DMS114 treated with DMSO at 0.1 percent for 48 hours (cell line): Measurements from ENCODE around the gene KIAA1671.

Source experiments
- DNase-seq: peaks from one replicate; lab custom pipeline; 2025; ENCODE audit not compliant: unreplicated experiment; lab: John Stamatoyannopoulos, UW

Gene KIAA1671

GRCh38 chr22:25109878-25110595, 157.5 kb downstream of the KIAA1671 start:
- no peak for DNase-seq

- no peak for DNase-seq
These were observed 158.0 kb downstream of the KIAA1671 start for GRCh38 chr22:25110596-25110845.

- DNase-seq, result peak; percentile 81
These were observed 158.5 kb downstream of the KIAA1671 start for GRCh38 chr22:25110846-25111578.

DNA sequence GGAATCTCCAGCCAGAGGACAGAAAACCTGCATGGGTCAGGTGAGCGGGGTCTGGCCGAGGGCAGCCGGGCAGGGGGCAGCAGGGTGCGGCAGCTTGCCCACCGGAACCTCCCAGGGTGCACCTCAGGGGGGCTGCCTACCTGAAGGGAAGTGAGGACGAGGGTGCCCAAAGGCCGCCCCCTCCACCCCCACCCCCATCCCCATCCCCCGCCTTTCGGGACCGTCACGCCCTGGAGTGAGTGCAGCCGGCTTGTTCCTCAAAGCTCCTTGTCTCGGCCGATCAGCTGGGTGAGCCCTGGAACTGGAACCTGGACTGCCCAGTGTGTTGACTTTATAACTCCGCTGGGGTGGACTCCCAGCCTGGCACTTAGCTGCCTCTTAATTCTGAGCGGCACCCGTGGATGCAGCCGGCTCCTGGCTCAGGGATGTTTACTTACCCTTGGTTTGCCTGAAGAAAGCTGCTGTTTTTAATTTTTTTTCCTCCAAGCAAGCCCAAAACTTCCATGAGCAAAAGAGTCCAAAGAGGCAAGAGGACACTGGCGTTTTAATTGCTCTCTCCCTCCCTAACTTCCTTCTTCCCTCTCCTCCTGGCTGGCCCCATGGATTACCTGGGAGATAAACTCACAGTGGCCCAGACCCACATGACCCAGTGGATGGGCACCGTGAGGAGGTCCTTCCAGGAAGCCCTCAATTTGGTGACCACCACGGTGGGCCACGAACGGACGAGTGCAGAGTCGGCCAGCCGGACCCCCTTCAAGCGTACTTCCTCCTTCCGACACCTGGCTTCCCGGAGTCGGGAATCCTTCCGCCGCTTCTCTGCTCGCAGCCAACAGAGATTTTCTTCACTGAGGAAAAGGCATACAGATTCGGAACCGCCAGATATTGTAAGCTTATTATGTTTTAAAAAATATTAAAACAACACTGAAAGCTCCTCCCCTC, 159.3 kb downstream of the KIAA1671 start:
- DNase-seq, result no peak

DNA sequence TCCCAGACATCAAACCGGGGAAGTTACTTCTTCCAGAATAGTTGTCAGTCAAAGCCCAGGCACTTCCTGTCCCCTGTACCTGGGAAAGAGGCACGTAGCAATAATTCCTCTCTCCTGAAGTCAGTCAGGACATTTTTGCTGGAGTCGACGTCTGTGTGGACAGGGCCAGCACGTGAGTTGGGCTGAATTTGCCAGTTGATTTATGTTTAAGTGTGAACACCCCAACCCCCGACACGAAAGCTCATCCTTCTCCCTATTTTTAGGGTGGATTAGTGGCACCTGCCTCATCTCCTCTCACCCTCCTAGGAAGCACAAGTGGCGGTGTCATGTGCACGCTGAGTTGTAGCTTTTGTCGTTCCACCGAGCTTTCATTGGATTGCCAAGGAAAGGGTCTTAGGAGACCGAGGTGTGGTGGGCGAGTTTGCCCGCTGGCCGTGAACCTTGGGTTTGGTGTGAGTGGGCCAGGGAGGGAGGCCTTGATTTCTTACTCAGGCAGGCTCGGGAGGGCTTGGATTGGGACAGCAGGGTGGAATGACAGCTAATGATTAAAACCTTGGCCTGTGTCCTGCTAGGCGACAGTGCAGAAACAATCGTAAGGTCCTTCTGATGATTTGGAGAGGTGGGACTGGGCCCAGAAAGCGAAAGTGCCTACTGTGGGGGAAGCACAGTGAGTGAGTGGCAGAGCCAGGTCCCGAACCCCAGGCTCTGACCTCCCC, 160.2 kb downstream of the KIAA1671 start:
- no peak for DNase-seq

GRCh38 chr22:25113316-25113721, 160.8 kb downstream of the KIAA1671 start:
- DNase-seq, result no peak

GRCh38 chr22:25114369-25115362, 162.2 kb downstream of the KIAA1671 start:
- no peak for DNase-seq

DNA sequence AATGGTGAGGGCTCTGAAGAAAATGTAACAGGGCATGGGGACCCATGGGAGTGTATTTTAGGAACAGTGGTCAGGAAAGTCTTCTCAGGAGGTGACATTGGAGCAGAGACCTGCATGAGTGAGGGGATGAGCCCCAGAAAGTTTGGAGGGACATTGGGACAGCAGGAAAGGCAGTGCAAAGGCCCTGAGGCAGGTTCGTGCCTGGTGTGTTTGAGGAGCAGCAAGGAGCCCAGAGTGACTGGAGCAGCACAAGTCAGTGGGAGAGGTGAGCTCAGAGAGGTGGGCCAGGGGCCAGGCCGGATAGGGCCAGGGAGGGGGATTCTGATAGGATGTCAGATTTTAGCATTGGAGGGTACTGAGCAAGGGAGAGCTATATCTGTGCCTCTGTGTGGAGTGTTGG, 167.1 kb downstream of the KIAA1671 start:
- no peak for DNase-seq

DNA sequence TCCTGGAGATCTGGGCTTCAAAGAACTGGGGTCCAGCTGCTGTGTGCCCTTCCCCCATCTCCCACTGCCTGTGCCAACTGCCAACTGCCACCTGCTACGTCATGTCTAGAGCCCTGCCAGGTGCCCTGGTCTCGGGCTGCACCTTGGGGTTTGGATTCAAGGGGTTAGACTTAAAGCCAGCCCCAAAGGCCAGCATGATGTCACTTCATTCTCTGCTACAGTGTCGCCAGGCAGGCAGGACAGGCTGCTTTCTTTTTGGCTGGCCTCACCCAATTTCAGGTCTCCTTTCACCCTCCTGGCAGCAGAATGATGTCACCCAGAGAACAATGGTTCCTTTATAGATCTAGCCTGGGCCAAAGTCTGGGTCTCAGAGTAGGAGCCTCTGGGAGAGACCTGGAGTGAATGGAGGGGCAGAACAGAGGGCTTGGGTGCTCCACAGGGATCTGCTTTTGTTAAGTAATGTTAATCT, 167.6 kb downstream of the KIAA1671 start:
- DNase-seq, result no peak

DNA sequence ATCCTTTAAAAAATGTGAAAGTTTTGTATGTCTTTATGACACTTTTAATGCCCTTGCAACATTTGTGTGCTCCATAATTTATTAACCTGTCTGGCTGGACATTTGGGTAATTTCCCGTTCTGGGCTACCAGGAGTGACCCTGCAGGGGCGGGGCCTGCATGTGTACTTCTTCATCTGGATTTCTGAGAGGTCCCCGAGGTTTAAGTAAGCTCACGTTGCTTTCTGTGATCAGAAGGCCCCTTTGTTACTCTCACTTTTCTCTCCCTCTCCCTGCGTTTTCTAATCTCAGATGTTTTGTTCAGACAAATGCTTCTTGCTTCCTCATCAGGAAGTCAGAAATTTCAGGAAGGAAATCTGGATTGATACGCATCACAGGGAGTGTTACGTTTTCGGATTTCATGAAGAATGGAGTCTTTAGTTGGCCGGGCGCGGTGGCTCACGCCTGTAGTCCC, 168.3 kb downstream of the KIAA1671 start:
- no peak for DNase-seq

GRCh38 chr22:25122136-25122764, 169.7 kb downstream of the KIAA1671 start:
- DNase-seq, result no peak

DNA sequence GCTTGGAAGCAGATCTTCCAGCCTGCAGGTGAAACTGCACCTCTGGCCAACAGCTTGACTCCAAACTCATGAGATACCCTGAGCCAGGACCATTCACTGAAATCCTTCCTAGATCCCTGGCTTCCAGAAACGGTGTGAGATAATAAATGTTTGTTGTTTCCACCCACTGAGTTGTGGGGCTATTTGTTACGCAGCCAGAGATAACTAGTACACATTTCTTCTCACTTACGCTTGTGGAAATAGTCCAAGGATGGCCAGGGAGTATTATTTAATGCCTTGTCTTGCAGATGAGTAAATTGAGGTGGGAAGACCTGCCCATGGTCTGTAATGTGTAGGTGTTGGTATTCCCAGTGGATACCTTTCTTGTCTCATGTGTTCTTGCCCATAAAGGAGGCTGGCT, 171.2 kb downstream of the KIAA1671 start:
- DNase-seq, result no peak

DNA sequence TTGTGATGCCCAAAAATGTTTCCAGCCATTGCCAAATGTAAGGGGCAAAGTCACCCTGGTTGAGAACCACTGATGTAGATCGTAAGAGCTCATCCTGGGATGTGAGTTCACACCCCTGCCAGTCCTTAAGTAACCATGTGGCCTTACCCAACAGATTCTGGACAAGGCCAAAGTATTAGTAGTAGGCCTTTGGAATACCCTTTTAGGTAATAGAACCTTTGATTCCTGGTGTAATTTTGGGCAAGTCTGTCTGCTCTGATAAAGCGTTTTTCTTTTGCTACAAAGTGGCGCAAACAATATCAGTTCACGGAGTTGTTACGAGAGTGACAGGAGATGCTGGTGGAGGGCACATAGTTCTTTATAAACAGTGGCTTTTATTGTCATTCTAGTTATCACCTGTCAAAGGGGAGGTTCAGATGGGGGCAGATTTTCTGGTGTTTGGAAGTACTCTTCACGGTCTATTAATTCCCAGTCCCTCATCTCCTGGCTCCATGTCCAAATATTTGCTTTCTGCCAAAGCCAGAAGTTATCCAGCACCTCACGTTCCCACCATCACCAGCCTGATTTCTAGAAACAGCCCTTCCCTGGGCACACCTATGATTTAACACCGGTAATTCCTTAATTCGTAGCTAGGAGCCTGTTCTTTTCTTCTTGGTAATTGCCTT, 173.3 kb downstream of the KIAA1671 start:
- no peak for DNase-seq

DNA sequence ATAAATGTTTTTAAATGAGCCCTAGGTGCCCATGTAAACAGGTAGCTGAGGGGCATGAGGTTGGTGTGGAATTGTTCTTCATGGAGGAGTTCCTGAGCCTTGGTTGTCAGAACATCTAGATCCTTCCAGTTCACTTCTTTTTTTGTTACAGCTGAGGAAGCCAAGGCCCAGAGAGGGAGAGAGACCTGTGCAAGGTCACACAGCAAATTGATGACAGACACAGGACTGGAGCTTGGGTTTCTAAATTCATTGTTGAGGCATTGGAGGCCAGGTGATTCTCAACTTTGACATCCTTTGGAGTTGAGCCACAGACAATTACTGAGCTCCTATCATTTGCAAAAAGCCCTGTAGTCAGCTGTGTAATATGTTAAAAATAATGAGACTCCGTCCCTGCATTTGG, 174.0 kb downstream of the KIAA1671 start:
- no peak for DNase-seq

DNA sequence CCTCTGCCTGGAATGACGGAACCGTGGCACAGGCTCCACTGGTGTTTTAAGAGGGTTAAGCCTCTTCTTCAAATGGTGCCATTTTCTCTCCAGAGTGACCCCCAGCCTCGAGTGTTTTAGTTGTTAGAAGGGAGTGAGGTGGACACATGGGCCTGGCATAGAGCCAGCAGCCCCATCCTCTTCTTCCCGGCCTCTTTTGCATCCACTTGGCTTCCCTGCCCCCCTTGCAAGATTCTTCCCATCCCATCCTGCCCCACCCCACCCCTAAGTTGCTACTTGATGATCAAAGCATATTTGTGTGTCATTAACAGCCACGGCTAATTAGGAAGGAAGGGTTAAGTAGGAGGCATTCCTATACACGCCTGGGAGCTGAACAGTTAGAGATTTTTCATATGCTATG, 174.8 kb downstream of the KIAA1671 start:
- DNase-seq, result no peak

GRCh38 chr22:25130462-25130861, 177.9 kb downstream of the KIAA1671 start:
- no peak for DNase-seq

DNA sequence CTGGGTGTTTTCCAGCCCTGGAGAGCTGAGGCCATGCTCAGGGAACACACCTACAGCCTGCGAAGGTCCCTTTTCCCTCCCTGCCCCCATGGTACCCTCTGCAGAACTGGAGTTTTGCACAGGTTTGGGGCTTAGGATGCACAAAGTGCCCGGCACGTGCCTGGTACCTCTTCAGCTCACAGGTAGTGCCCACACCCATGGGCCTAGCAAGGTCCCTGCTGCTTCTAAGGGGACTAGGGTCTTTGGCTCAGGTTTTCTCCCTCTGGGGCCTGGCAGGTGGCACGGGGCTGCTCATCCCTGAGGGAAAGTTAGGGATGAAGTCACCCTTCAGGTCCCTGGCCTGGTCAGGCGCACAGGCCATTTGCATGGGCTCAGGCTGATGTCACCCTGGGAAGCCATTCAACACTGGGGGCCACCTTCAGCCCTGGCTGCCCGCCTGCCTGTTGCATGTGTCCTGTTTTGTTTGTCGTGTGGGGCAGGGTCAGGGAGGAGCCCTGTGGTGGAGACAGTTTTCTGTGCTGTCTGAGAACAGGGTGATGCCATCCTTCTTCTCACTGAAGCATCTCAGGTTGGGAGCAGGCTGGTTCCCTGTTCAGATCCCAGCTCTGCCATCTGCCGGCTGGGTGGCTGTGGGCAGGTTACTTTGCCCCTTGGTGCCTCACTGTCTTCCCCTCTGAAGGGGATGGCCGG, 178.8 kb downstream of the KIAA1671 start:
- DNase-seq, result no peak

- no peak for DNase-seq
These were observed 181.5 kb downstream of the KIAA1671 start for GRCh38 chr22:25134028-25134427.
